HepG2 (cell line): ENCODE data around the gene CAPN12. TPM values are rescaled to one million over a fixed set of nuclear protein-coding genes. Genes with fewer than 3 reads are reported as not detected.

Experiments
- ATAC-seq: fragments of 200-7000 bp; cut with Tn5 transposase; 3 replicates; pipeline ENCODE4 v1.9.1; 2020; ENCODE audit warnings: mild to moderate bottlenecking, moderate library complexity
- BruUV-seq: library from RNA; stranded (reverse); fragments of 400-500 nt; replicated peaks from 2 replicates; lab custom pipeline; 2021; lab: Mats Ljungman, UMichigan
- CTCF ChIA-PET: fragments of 300-600 bp; formaldehyde crosslinking; extraction: SDS; loops from one replicate; lab custom pipeline; 2021; ENCODE audit warnings: low total read pairs, inconsistent platforms, low intra/inter-chr PET ratio; lab: Yijun Ruan, JAX
- POLR2A ChIA-PET: fragments of 350-600 bp; sonication (Branson Sonifier 250); formaldehyde crosslinking; loops from one replicate; lab custom pipeline; 2020; ENCODE audit warnings: antibody characterized with exemption, inconsistent platforms; lab: Yijun Ruan, JAX
- DNase-seq: peaks from one replicate; pipeline ENCODE4 v3.0.0-alpha.2; 2015; ENCODE audit warnings: low spot score
- FAIRE-seq: peaks from 3 replicates; lab custom pipeline; 2011; peaks lifted over from hg19 to GRCh38; lab: Jason Lieb, UNC
- H2AFZ ChIP-seq: one replicate; pipeline ENCODE4 v1.6.1; 2011; ENCODE audit warnings: low read length, inconsistent platforms
- H3K27ac ChIP-seq: fragments of 300-600 bp; 3 replicates; pipeline ENCODE4 v1.8.0; 2011; ENCODE audit warnings: mixed run types, mild to moderate bottlenecking, mixed read lengths, low read length, inconsistent platforms; ENCODE audit not compliant: insufficient read depth; ENCODE audit errors: extremely low read length
- H3K27me3 ChIP-seq, 2 experiments: fragments of 200-600 bp in 1 of 2; 2 replicates in 1 of 2; 3 replicates in 1 of 2; pipeline versions ENCODE4 v1.6.0 to v1.8.0; 2011; ENCODE audit warnings: low read length in 2 of 2, mild to moderate bottlenecking in 2 of 2, moderate library complexity in 2 of 2, inconsistent platforms in 1 of 2; ENCODE audit not compliant: insufficient read depth in 2 of 2, control insufficient read depth in 1 of 2
- H3K36me3 ChIP-seq, 2 experiments: fragments of 200-600 bp in 1 of 2; replicated peaks in 1 of 2; 2 replicates in 1 of 2; 3 replicates in 1 of 2; pipeline versions ENCODE4 v1.5.1 to v1.8.0; 2011; ENCODE audit warnings: low read length in 2 of 2, inconsistent platforms in 1 of 2; ENCODE audit not compliant: insufficient read depth in 2 of 2, control insufficient read depth in 1 of 2
- H3K4me1 ChIP-seq: 2 replicates; pipeline ENCODE4 v1.5.1; 2012; ENCODE audit warnings: low read length, inconsistent platforms; ENCODE audit not compliant: insufficient read depth
- H3K4me2 ChIP-seq: 2 replicates; pipeline ENCODE4 v1.6.0; 2011; ENCODE audit warnings: low read depth, low read length, inconsistent platforms
- H3K4me3 ChIP-seq, 3 experiments: fragments of 200-600 bp in 1 of 3; sonication (generic), shearing (Covaris generic) in 1 of 3; replicated peaks in 1 of 3; 2 replicates each; pipeline ENCODE4 v1.5.1; 2011 to 2016; ENCODE audit warnings: low read length in 3 of 3, inconsistent platforms in 2 of 3, low read depth in 2 of 3, mild to moderate bottlenecking in 2 of 3, control low read depth in 1 of 3, mixed read lengths in 1 of 3; ENCODE audit not compliant: insufficient read depth in 1 of 3
- H3K79me2 ChIP-seq: one replicate; pipeline ENCODE4 v1.6.1; 2011; ENCODE audit warnings: low read length, inconsistent platforms; ENCODE audit not compliant: insufficient read depth
- H3K9ac ChIP-seq: 2 replicates; pipeline ENCODE4 v1.6.0; 2011; ENCODE audit warnings: mild to moderate bottlenecking, low read depth, low read length, inconsistent platforms; ENCODE audit not compliant: insufficient read depth
- H3K9me3 ChIP-seq: 2 replicates; pipeline ENCODE4 v1.5.1; 2012; ENCODE audit warnings: mild to moderate bottlenecking, low read length
- H4K20me1 ChIP-seq: 2 replicates; pipeline ENCODE4 v1.6.0; 2011; ENCODE audit warnings: inconsistent platforms, mild to moderate bottlenecking, low read length, moderate library complexity; ENCODE audit not compliant: insufficient read depth
- AGO2 ChIP-seq: fragments of 200-400 bp; formaldehyde crosslinking; optimal IDR thresholded peaks from 2 replicates; pipeline ENCODE3; 2017; ENCODE audit warnings: mild to moderate bottlenecking, low read depth, low read length, moderate library complexity
- ARNT ChIP-seq: fragments of 450-650 bp; IDR thresholded peaks from 2 replicates; pipeline ENCODE4 v1.6.1; 2017
- ATM ChIP-seq: fragments of 450-650 bp; IDR thresholded peaks from 2 replicates; pipeline ENCODE4 v1.7.1; 2017; ENCODE audit warnings: mild to moderate bottlenecking, borderline replicate concordance
- CBFB ChIP-seq: sonication (generic); formaldehyde crosslinking; IDR thresholded peaks from 2 replicates; pipeline ENCODE4 v1.4.0; 2020; ENCODE audit warnings: missing genetic modification reagents
- DNMT3B ChIP-seq: conservative IDR thresholded peaks from 2 replicates; pipeline ENCODE4 v1.6.1; 2016; ENCODE audit warnings: missing biosample characterization, control low read depth
- EHMT2 ChIP-seq: fragments of 200-600 bp; sonication (generic); IDR thresholded peaks from 2 replicates; pipeline ENCODE4 v1.7.0; 2017; ENCODE audit warnings: antibody characterized with exemption, low read depth, low read length, borderline replicate concordance
- ESRRA ChIP-seq: sonication (generic); formaldehyde crosslinking; IDR thresholded peaks from 2 replicates; pipeline ENCODE4 v1.5.1; 2020; ENCODE audit warnings: mild to moderate bottlenecking, low read depth, missing genetic modification reagents
- KDM5B ChIP-seq: sonication (generic); formaldehyde crosslinking; IDR thresholded peaks from 2 replicates; pipeline ENCODE4 v1.4.0; 2020; ENCODE audit warnings: missing genetic modification reagents, mild to moderate bottlenecking, borderline replicate concordance
- KLF12 ChIP-seq: sonication (generic); formaldehyde crosslinking; IDR thresholded peaks from 2 replicates; pipeline ENCODE4 v1.4.0; 2020; ENCODE audit warnings: missing genetic modification reagents, borderline replicate concordance
- MAF1 ChIP-seq: sonication (generic); formaldehyde crosslinking; IDR thresholded peaks from 2 replicates; pipeline ENCODE4 v1.5.0; 2020; ENCODE audit warnings: missing genetic modification reagents, borderline replicate concordance
- NFKB2 ChIP-seq: sonication (generic); formaldehyde crosslinking; IDR thresholded peaks from 2 replicates; pipeline ENCODE4 v1.4.0; 2020; ENCODE audit warnings: missing genetic modification reagents, borderline replicate concordance
- PCBP1 ChIP-seq: fragments of 200-400 bp; formaldehyde crosslinking; IDR thresholded peaks from 2 replicates; pipeline ENCODE4 v1.6.1; 2017; ENCODE audit warnings: mild to moderate bottlenecking, low read depth, low read length, borderline replicate concordance
- POLR2G ChIP-seq: fragments of 200-400 bp; formaldehyde crosslinking; IDR thresholded peaks from 2 replicates; pipeline ENCODE4 v1.6.1; 2018; ENCODE audit warnings: mild to moderate bottlenecking, low read depth, low read length, moderate library complexity
- RAD51 ChIP-seq: fragments of 450-650 bp; IDR thresholded peaks from 2 replicates; pipeline ENCODE4 v1.6.1; 2016; ENCODE audit warnings: borderline replicate concordance
- SOX6 ChIP-seq, 2 experiments: fragments of 450-650 bp in 1 of 2; sonication (generic) in 1 of 2; formaldehyde crosslinking in 1 of 2; IDR thresholded peaks; 2 replicates each; pipeline versions ENCODE4 v1.4.0 to v1.6.1; 2017 to 2020; ENCODE audit warnings: antibody characterized with exemption in 1 of 2, mild to moderate bottlenecking in 1 of 2, missing genetic modification reagents in 1 of 2
- TBX2 ChIP-seq: sonication (generic); formaldehyde crosslinking; IDR thresholded peaks from 2 replicates; pipeline ENCODE4 v1.5.0; 2020; ENCODE audit warnings: missing genetic modification reagents, mild to moderate bottlenecking, borderline replicate concordance
- TOE1 ChIP-seq: sonication (generic); formaldehyde crosslinking; IDR thresholded peaks from 2 replicates; pipeline ENCODE4 v1.4.0; 2020; ENCODE audit warnings: mild to moderate bottlenecking, missing genetic modification reagents
- ZFAT ChIP-seq: sonication (generic); formaldehyde crosslinking; conservative IDR thresholded peaks from 2 replicates; pipeline ENCODE4 v1.8.1; 2023; ENCODE audit warnings: missing genetic modification reagents, inconsistent platforms
- ZNF264 ChIP-seq: sonication (generic); formaldehyde crosslinking; IDR thresholded peaks from 2 replicates; pipeline ENCODE4 v1.4.0; 2020; ENCODE audit warnings: missing genetic modification reagents
- ZNF543 ChIP-seq: sonication (generic); formaldehyde crosslinking; IDR thresholded peaks from 2 replicates; pipeline ENCODE4 v1.4.0; 2020; ENCODE audit warnings: mild to moderate bottlenecking, missing genetic modification reagents
- ZNF720 ChIP-seq: sonication (generic); formaldehyde crosslinking; IDR thresholded peaks from 2 replicates; pipeline ENCODE4 v1.4.0; 2020; ENCODE audit warnings: missing genetic modification reagents
- ZNF776 ChIP-seq: sonication (generic); formaldehyde crosslinking; IDR thresholded peaks from 2 replicates; pipeline ENCODE4 v1.4.0; 2020; ENCODE audit warnings: mild to moderate bottlenecking, missing genetic modification reagents
- ZSCAN30 ChIP-seq: sonication (generic); formaldehyde crosslinking; IDR thresholded peaks from 2 replicates; pipeline ENCODE4 v1.5.0; 2020; ENCODE audit warnings: mild to moderate bottlenecking, missing genetic modification reagents
- whole genome bisulfite sequencing: methylation state at CpG from one replicate; pipeline ENCODE4 v1.1.6; 2017; ENCODE audit warnings: low lambda C conversion rate; 5-methylcytosine and 5-hydroxymethylcytosine counted together
- in situ Hi-C: cut with HindIII; loops from 2 replicates; pipeline ENCODE4 v1.10.0; 2017; ENCODE audit warnings: low pct_unique_long_range_greater_than_20kb; ENCODE audit not compliant: extremely low pct_ligation_motif_present
- intact Hi-C: fragments of 100-400 bp; cut with micrococcal nuclease; formaldehyde crosslinking; loops from one replicate; pipeline ENCODE4 v1.10.0; 2022; ENCODE audit not compliant: unreplicated experiment
- polyA plus RNA-seq, 8 experiments: library from polyadenylated mRNA; depleted of rRNA in 3 of 8; stranded (reverse) in 7 of 8; unstranded in 1 of 8; fragments of >200 nt; fragmentation: Illumina TruSeq in 4 of 8; extraction: Trizol in 4 of 8; gene quantifications; 2 replicates each; pipeline versions ENCODE4 v1.2.1 to v1.2.3, GENCODE V29; 2011 to 2016; ENCODE audit warnings: low read depth in 4 of 8, missing spikeins in 1 of 8, mixed read lengths in 1 of 8; ENCODE audit not compliant: insufficient read depth in 1 of 8
- total RNA-seq, 5 experiments: library from RNA; depleted of rRNA; stranded (reverse); fragments of >200 nt; fragmentation: Illumina TruSeq; extraction: Trizol; gene quantifications; 2 replicates each; pipeline ENCODE4 v1.2.3, GENCODE V29; 2016; ENCODE audit warnings: low read depth in 1 of 5
- TF ChIP-seq, protein P1 (sequence below): sonication (generic); formaldehyde crosslinking; IDR thresholded peaks from 2 replicates; pipeline ENCODE4 v1.5.0; 2020; ENCODE audit warnings: missing genetic modification reagents, mild to moderate bottlenecking, borderline replicate concordance

Gene CAPN12
- total and polyA plus RNA-seq, 2 of the 13 experiments (the other 11 are each of a cell fraction or from before 2014, with no cell fraction given) = 1.6 to 13.6 TPM

- Histone ChIP-seq H3K27me3 (no peaks in the 10 kb centered on the region), H2AFZ (no peak overlapping the region), H3K4me2 (no peak overlapping the region), H3K9me3 (no peaks in the 10 kb centered on the region), H4K20me1 (no peaks in the 10 kb centered on the region), H3K4me3 (no peak overlapping the region), H3K9ac (no peak overlapping the region; the same call in 1 of the 2 replicates), H3K27ac (peak overlapping the region; percentile 33), H3K36me3 (peaks cover 3 to 12% of the 10 kb centered on the region in 2 experiments; a peak in 2 of 5 replicates), H3K79me2 (no peaks in the 10 kb centered on the region), H3K4me1 (peaks cover 51% of the 10 kb centered on the region)
- no peak for FAIRE-seq
- DNase-seq = no peak
- peak; percentile 43 for ATAC-seq
- ChIA-PET POLR2A (interaction anchor here (0.5 to 2.0 kb wide), 9 partner anchors 25 to 117 kb away, joined by 3 to 10 read pairs (median 4); partner anchors contain the start of genes ECH1 and HNRNPL), CTCF (no interaction called here)
- intact Hi-C loops = loop anchor here (5.0 kb wide), 2 partner anchors 98 to 198 kb away; partner anchors contain the start of genes ECH1, MRPS12 and SARS2
- WGBS = 63% methylated on average over 4 of the region's 13 CpGs
- in situ Hi-C loops = loop anchor here (25.0 kb wide), 1 partner anchor 178 kb away; the partner anchor contains the start of gene CCER2
- no TSS peak for BruUV-seq
- TF ChIP-seq KDM5B (CRISPR knock-in tag) (0 out of 2 replicates have a peak, but pooled peaks have one; percentile 48), KLF12 (CRISPR knock-in tag) (no peak), ZNF776 (CRISPR knock-in tag) (0 out of 2 replicates have a peak, but pooled peaks have one; percentile 55), DNMT3B (CRISPR knock-in tag) (no peak), CBFB (no peak), ZFAT (CRISPR knock-in tag) (no peak), TOE1 (CRISPR knock-in tag) (no peak), ARNT (no peak), ESRRA (CRISPR knock-in tag) (no peak), RAD51 (no peak), PCBP1 (no peak), ZNF264 (no peak), EHMT2 (no peak), AGO2 (peak; percentile 88), ZNF720 (CRISPR knock-in tag) (no peak), NFKB2 (CRISPR knock-in tag) (no peak; the same call in 1 of the 2 replicates), TBX2 (0 out of 2 replicates have a peak, but pooled peaks have one; percentile 32), ZSCAN30 (no peak), ZNF543 (CRISPR knock-in tag) (no peak), MAF1 (CRISPR knock-in tag) (no peak), SOX6 (IDR thresholded peaks at IDR 0.05) (no peak), SOX6 (CRISPR knock-in tag; IDR thresholded peaks at IDR 0.05) (peak; percentile 21; the same call in 1 of the 2 replicates), ATM (no peak), POLR2G (peak; percentile 27; the same call in 1 of the 2 replicates)
- TF ChIP-seq, protein P1, sequence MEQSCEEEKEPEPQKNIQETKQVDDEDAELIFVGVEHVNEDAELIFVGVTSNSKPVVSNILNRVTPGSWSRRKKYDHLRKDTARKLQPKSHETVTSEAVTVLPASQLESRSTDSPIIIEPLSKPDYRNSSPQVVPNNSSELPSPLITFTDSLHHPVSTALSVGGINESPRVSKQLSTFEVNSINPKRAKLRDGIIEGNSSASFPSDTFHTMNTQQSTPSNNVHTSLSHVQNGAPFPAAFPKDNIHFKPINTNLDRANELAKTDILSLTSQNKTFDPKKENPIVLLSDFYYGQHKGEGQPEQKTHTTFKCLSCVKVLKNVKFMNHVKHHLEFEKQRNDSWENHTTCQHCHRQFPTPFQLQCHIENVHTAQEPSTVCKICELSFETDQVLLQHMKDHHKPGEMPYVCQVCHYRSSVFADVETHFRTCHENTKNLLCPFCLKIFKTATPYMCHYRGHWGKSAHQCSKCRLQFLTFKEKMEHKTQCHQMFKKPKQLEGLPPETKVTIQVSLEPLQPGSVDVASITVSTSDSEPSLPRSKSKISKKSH (CRISPR knock-in tag) = no peak
These were observed 9.6 kb downstream of the CAPN12 start for GRCh38 chr19:38734426-38735256.
